Head of caudate nucleus (tissue), 42 donors: ENCODE results near the gene FNDC3A.

Source experiments
- DNase-seq, 42 donors: peaks; one replicate each; pipeline versions ENCODE4 v3.0.0 to v3.0.0-alpha.2; 2020 to 2021; ENCODE audit warnings: mixed read lengths in 7 of 42
- intact Hi-C: fragments of 100-400 bp; cut with DNase I; formaldehyde crosslinking; loops from one replicate; pipeline ENCODE4 v1.15.0; 2022

The FNDC3A gene

GRCh38 chr13:49225223-49226042 lies 249.7 kb downstream of the FNDC3A start:
- intact Hi-C loops, result no loop called here
- peak in 1 of 42 donors; percentile 17 for DNase-seq

- DNase-seq, result peak in 1 of 42 donors; percentile 15
- intact Hi-C loops, result no loop called here
Measured at GRCh38 chr13:49226613-49227012, 250.9 kb downstream of the FNDC3A start.

- no peak for DNase-seq
- intact Hi-C loops, result no loop called here
Measured at GRCh38 chr13:49234741-49235140, 259.0 kb downstream of the FNDC3A start.

- intact Hi-C loops, result no loop called here
Measured at GRCh38 chr13:49235856-49236431, 260.2 kb downstream of the FNDC3A start.

GRCh38 chr13:49238621-49239020 lies 262.9 kb downstream of the FNDC3A start:
- DNase-seq, result no peak
- intact Hi-C loops, result no loop called here

More at GRCh38 chr13:49235856-49236431, 260.2 kb downstream of the FNDC3A start:
- DNase-seq, result no peak

- DNase-seq, result peak in 1 of 42 donors; percentile 36
- intact Hi-C loops, result no loop called here
Measured at GRCh38 chr13:49240017-49240416, 264.3 kb downstream of the FNDC3A start.

GRCh38 chr13:49241296-49241695 lies 265.6 kb downstream of the FNDC3A start:
- intact Hi-C loops, result no loop called here
- no peak for DNase-seq

- no peak for DNase-seq
- intact Hi-C loops, result no loop called here
Measured at GRCh38 chr13:49245101-49245500, 269.4 kb downstream of the FNDC3A start.

GRCh38 chr13:49246850-49247642 lies 271.3 kb downstream of the FNDC3A start:
- peak in 2 of 42 donors; percentile 9 to 13 for DNase-seq
- intact Hi-C loops, result no loop called here

- intact Hi-C loops, result no loop called here
- DNase-seq, result peak; percentile 93 to 98 (median 96)
Measured at GRCh38 chr13:49247643-49248621, 272.2 kb downstream of the FNDC3A start, which contains the start of gene CDADC1. TSS of gene CDADC1 (plus strand) at chr13:49247925. CDS start at chr13:49248038, 113 bp downstream.

- intact Hi-C loops, result no loop called here
- DNase-seq, result no peak
Measured at GRCh38 chr13:49248622-49249002, 272.9 kb downstream of the FNDC3A start.

GRCh38 chr13:49251326-49251725 lies 275.6 kb downstream of the FNDC3A start:
- DNase-seq, result no peak
- intact Hi-C loops, result no loop called here

- no peak for DNase-seq
- intact Hi-C loops, result no loop called here
Measured at GRCh38 chr13:49253310-49253709, 277.6 kb downstream of the FNDC3A start.

- no peak for DNase-seq
- intact Hi-C loops, result no loop called here
Measured at GRCh38 chr13:49254007-49254406, 278.3 kb downstream of the FNDC3A start.

- no peak for DNase-seq
- intact Hi-C loops, result no loop called here
Measured at GRCh38 chr13:49256841-49257240, 281.1 kb downstream of the FNDC3A start.

GRCh38 chr13:49258089-49258796 lies 282.5 kb downstream of the FNDC3A start:
- intact Hi-C loops, result no loop called here
- no peak for DNase-seq
